HepG2 (cell line): ENCODE data around the gene SYNJ2. TPM values are rescaled to one million over a fixed set of nuclear protein-coding genes. Genes with fewer than 3 reads are reported as not detected.

ENCODE experiments used
- ATAC-seq: fragments of 200-7000 bp; cut with Tn5 transposase; 3 replicates; pipeline ENCODE4 v1.9.1; 2020; ENCODE audit warnings: mild to moderate bottlenecking, moderate library complexity
- BruUV-seq: library from RNA; stranded (reverse); fragments of 400-500 nt; replicated peaks from 2 replicates; lab custom pipeline; 2021; lab: Mats Ljungman, UMichigan
- CTCF ChIA-PET: fragments of 300-600 bp; formaldehyde crosslinking; extraction: SDS; loops from one replicate; lab custom pipeline; 2021; ENCODE audit warnings: low total read pairs, inconsistent platforms, low intra/inter-chr PET ratio; lab: Yijun Ruan, JAX
- POLR2A ChIA-PET: fragments of 350-600 bp; sonication (Branson Sonifier 250); formaldehyde crosslinking; loops from one replicate; lab custom pipeline; 2020; ENCODE audit warnings: antibody characterized with exemption, inconsistent platforms; lab: Yijun Ruan, JAX
- DNase-seq: peaks from one replicate; pipeline ENCODE4 v3.0.0-alpha.2; 2015; ENCODE audit warnings: low spot score
- FAIRE-seq: peaks from 3 replicates; lab custom pipeline; 2011; peaks lifted over from hg19 to GRCh38; lab: Jason Lieb, UNC
- H2AFZ ChIP-seq: one replicate; pipeline ENCODE4 v1.6.1; 2011; ENCODE audit warnings: low read length, inconsistent platforms
- H3K27ac ChIP-seq: fragments of 300-600 bp; 3 replicates; pipeline ENCODE4 v1.8.0; 2011; ENCODE audit warnings: mixed run types, mild to moderate bottlenecking, mixed read lengths, low read length, inconsistent platforms; ENCODE audit not compliant: insufficient read depth; ENCODE audit errors: extremely low read length
- H3K27me3 ChIP-seq, 2 experiments: fragments of 200-600 bp in 1 of 2; 2 replicates in 1 of 2; 3 replicates in 1 of 2; pipeline versions ENCODE4 v1.6.0 to v1.8.0; 2011; ENCODE audit warnings: low read length in 2 of 2, mild to moderate bottlenecking in 2 of 2, moderate library complexity in 2 of 2, inconsistent platforms in 1 of 2; ENCODE audit not compliant: insufficient read depth in 2 of 2, control insufficient read depth in 1 of 2
- H3K36me3 ChIP-seq, 2 experiments: fragments of 200-600 bp in 1 of 2; replicated peaks in 1 of 2; 2 replicates in 1 of 2; 3 replicates in 1 of 2; pipeline versions ENCODE4 v1.5.1 to v1.8.0; 2011; ENCODE audit warnings: low read length in 2 of 2, inconsistent platforms in 1 of 2; ENCODE audit not compliant: insufficient read depth in 2 of 2, control insufficient read depth in 1 of 2
- H3K4me1 ChIP-seq: 2 replicates; pipeline ENCODE4 v1.5.1; 2012; ENCODE audit warnings: low read length, inconsistent platforms; ENCODE audit not compliant: insufficient read depth
- H3K4me2 ChIP-seq: 2 replicates; pipeline ENCODE4 v1.6.0; 2011; ENCODE audit warnings: low read depth, low read length, inconsistent platforms
- H3K4me3 ChIP-seq, 3 experiments: fragments of 200-600 bp in 1 of 3; sonication (generic), shearing (Covaris generic) in 1 of 3; replicated peaks in 1 of 3; 2 replicates each; pipeline ENCODE4 v1.5.1; 2011 to 2016; ENCODE audit warnings: low read length in 3 of 3, inconsistent platforms in 2 of 3, low read depth in 2 of 3, mild to moderate bottlenecking in 2 of 3, control low read depth in 1 of 3, mixed read lengths in 1 of 3; ENCODE audit not compliant: insufficient read depth in 1 of 3
- H3K79me2 ChIP-seq: one replicate; pipeline ENCODE4 v1.6.1; 2011; ENCODE audit warnings: low read length, inconsistent platforms; ENCODE audit not compliant: insufficient read depth
- H3K9ac ChIP-seq: 2 replicates; pipeline ENCODE4 v1.6.0; 2011; ENCODE audit warnings: mild to moderate bottlenecking, low read depth, low read length, inconsistent platforms; ENCODE audit not compliant: insufficient read depth
- H3K9me3 ChIP-seq: 2 replicates; pipeline ENCODE4 v1.5.1; 2012; ENCODE audit warnings: mild to moderate bottlenecking, low read length
- H4K20me1 ChIP-seq: 2 replicates; pipeline ENCODE4 v1.6.0; 2011; ENCODE audit warnings: inconsistent platforms, mild to moderate bottlenecking, low read length, moderate library complexity; ENCODE audit not compliant: insufficient read depth
- KLF13 ChIP-seq: sonication (generic); formaldehyde crosslinking; IDR thresholded peaks from 2 replicates; pipeline ENCODE4 v1.4.0; 2020; ENCODE audit warnings: mild to moderate bottlenecking, missing genetic modification reagents
- KLF15 ChIP-seq: sonication (generic); formaldehyde crosslinking; IDR thresholded peaks from 2 replicates; pipeline ENCODE4 v1.8.1; 2023; ENCODE audit warnings: borderline replicate concordance, mild to moderate bottlenecking, inconsistent platforms, missing genetic modification reagents, mixed read lengths
- MAFF ChIP-seq: IDR thresholded peaks from 2 replicates; pipeline ENCODE4 v1.6.1; 2011; ENCODE audit warnings: low read depth, low read length, improper control_type of control experiment
- MBNL3 ChIP-seq: fragments of 250-450 bp; sonication (Bioruptor Pico); conservative IDR thresholded peaks from 2 replicates; pipeline ENCODE4 v1.8.0; 2022; ENCODE audit warnings: mild to moderate bottlenecking, inconsistent platforms
- MED13 ChIP-seq: sonication (generic); formaldehyde crosslinking; IDR thresholded peaks from 2 replicates; pipeline ENCODE4 v1.5.0; 2020; ENCODE audit warnings: missing genetic modification reagents
- NRL ChIP-seq: sonication (generic); formaldehyde crosslinking; IDR thresholded peaks from 2 replicates; pipeline ENCODE4 v1.5.0; 2020; ENCODE audit warnings: missing genetic modification reagents, mild to moderate bottlenecking, moderate library complexity, borderline replicate concordance
- PAWR ChIP-seq: sonication (generic); formaldehyde crosslinking; IDR thresholded peaks from 2 replicates; pipeline ENCODE4 v1.4.0; 2020; ENCODE audit warnings: missing genetic modification reagents, mild to moderate bottlenecking, borderline replicate concordance
- PTBP1 ChIP-seq: fragments of 200-400 bp; formaldehyde crosslinking; IDR thresholded peaks from 2 replicates; pipeline ENCODE4 v1.6.1; 2018; ENCODE audit warnings: low read length, low read depth; ENCODE audit not compliant: poor library complexity, severe bottlenecking
- SKI ChIP-seq: fragments of 450-650 bp; IDR thresholded peaks from one replicate; pipeline ENCODE4 v1.6.1; 2018; ENCODE audit warnings: mild to moderate bottlenecking; ENCODE audit not compliant: partially characterized antibody
- SMARCE1 ChIP-seq: fragments of 450-650 bp; IDR thresholded peaks from 2 replicates; pipeline ENCODE4 v1.6.1; 2017; ENCODE audit warnings: borderline replicate concordance
- ZBTB3 ChIP-seq: sonication (generic); formaldehyde crosslinking; IDR thresholded peaks from 2 replicates; pipeline ENCODE4 v1.4.0; 2020; ENCODE audit warnings: low read depth, mild to moderate bottlenecking, moderate library complexity, missing genetic modification reagents, borderline replicate concordance
- ZIK1 ChIP-seq: sonication (generic); formaldehyde crosslinking; IDR thresholded peaks from 2 replicates; pipeline ENCODE4 v1.5.0; 2020; ENCODE audit warnings: mild to moderate bottlenecking, low read depth, missing genetic modification reagents, borderline replicate concordance
- ZNF253 ChIP-seq: sonication (generic); formaldehyde crosslinking; IDR thresholded peaks from 2 replicates; pipeline ENCODE4 v1.8.0; 2022; ENCODE audit warnings: mild to moderate bottlenecking, missing genetic modification reagents, borderline replicate concordance
- ZNF512B ChIP-seq: sonication (generic); formaldehyde crosslinking; IDR thresholded peaks from 2 replicates; pipeline ENCODE4 v1.5.1; 2020; ENCODE audit warnings: missing genetic modification reagents, mild to moderate bottlenecking, borderline replicate concordance
- ZNF550 ChIP-seq: sonication (generic); formaldehyde crosslinking; IDR thresholded peaks from 2 replicates; pipeline ENCODE4 v1.4.0; 2020; ENCODE audit warnings: mild to moderate bottlenecking, missing genetic modification reagents, borderline replicate concordance
- ZNF574 ChIP-seq: sonication (generic); formaldehyde crosslinking; IDR thresholded peaks from 2 replicates; pipeline ENCODE4 v1.4.0; 2020; ENCODE audit warnings: missing genetic modification reagents
- ZNF615 ChIP-seq: sonication (generic); formaldehyde crosslinking; IDR thresholded peaks from 2 replicates; pipeline ENCODE4 v1.5.0; 2020; ENCODE audit warnings: mild to moderate bottlenecking, missing genetic modification reagents, borderline replicate concordance
- ZNF670 ChIP-seq: sonication (generic); formaldehyde crosslinking; IDR thresholded peaks from 2 replicates; pipeline ENCODE4 v1.8.0; 2022; ENCODE audit warnings: mild to moderate bottlenecking, missing genetic modification reagents, borderline replicate concordance
- WGBS: methylation state at CpG from one replicate; pipeline ENCODE4 v1.1.6; 2017; ENCODE audit warnings: low lambda C conversion rate; 5-methylcytosine and 5-hydroxymethylcytosine counted together
- in situ Hi-C: cut with HindIII; loops from 2 replicates; pipeline ENCODE4 v1.10.0; 2017; ENCODE audit warnings: low pct_unique_long_range_greater_than_20kb; ENCODE audit not compliant: extremely low pct_ligation_motif_present
- intact Hi-C: fragments of 100-400 bp; cut with micrococcal nuclease; formaldehyde crosslinking; loops from one replicate; pipeline ENCODE4 v1.10.0; 2022; ENCODE audit not compliant: unreplicated experiment
- polyA plus RNA-seq, 8 experiments: library from polyadenylated mRNA; depleted of rRNA in 3 of 8; stranded (reverse) in 7 of 8; unstranded in 1 of 8; fragments of >200 nt; fragmentation: Illumina TruSeq in 4 of 8; extraction: Trizol in 4 of 8; gene quantifications; 2 replicates each; pipeline versions ENCODE4 v1.2.1 to v1.2.3, GENCODE V29; 2011 to 2016; ENCODE audit warnings: low read depth in 4 of 8, missing spikeins in 1 of 8, mixed read lengths in 1 of 8; ENCODE audit not compliant: insufficient read depth in 1 of 8
- total RNA-seq, 5 experiments: library from RNA; depleted of rRNA; stranded (reverse); fragments of >200 nt; fragmentation: Illumina TruSeq; extraction: Trizol; gene quantifications; 2 replicates each; pipeline ENCODE4 v1.2.3, GENCODE V29; 2016; ENCODE audit warnings: low read depth in 1 of 5

The SYNJ2 gene
- total and polyA plus RNA-seq, 2 of the 13 experiments (the other 11 are each of a cell fraction or from before 2014, with no cell fraction given): 39.1 to 57.6 TPM

DNA sequence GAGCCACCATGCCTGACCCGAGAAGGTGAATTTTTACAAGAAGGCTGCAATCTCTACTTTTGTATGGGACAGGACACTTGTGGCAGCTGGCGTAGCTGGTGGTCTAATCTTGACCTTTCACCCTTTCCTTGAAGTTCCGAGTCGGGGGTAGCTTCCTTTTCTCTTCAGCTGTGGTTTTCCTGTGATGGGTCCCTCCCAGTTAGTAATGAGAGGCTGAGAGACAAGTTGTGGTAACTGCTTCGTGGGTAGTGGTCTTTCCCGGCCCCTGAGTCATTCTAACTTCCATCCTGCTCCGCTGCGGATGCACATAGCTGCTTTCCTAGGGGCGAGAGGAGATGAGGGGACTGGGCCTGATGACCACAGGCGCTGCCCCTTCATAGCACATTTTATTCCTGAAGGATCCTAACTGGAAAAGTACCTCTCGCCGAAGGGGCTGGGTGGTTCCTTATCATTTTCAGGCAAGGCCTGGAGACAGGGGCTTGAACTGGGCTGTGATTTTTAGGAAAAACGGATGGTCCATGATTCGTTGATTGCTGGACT, 3.1 kb downstream of the SYNJ2 start:
- Histone ChIP-seq H3K79me2 (peaks cover 71% of the 10 kb centered on the region), H3K27me3 (no peaks in the 10 kb centered on the region; a peak in 1 of 5 replicates), H3K27ac (peak overlapping the region; percentile 96), H3K9ac (peak overlapping the region; percentile 97), H3K4me2 (peak overlapping the region; percentile 95), H2AFZ (no peak overlapping the region), H3K36me3 (peaks cover 6 to 14% of the 10 kb centered on the region in 2 experiments; a peak in 3 of 5 replicates), H3K4me1 (peaks cover 82% of the 10 kb centered on the region), H3K9me3 (no peaks in the 10 kb centered on the region), H4K20me1 (peaks cover 15% of the 10 kb centered on the region), H3K4me3 (peak overlapping the region; percentile 27 to 88 (median 77))
- WGBS: 69% methylated on average over 14 of the region's 14 CpGs
- FAIRE-seq (no peak), ATAC-seq (no peak), DNase-seq (no peak)
- intact Hi-C loops (loop anchor here (1.0 kb wide), 3 partner anchors 9 to 56 kb away; no protein-coding TSS in a partner anchor), in situ Hi-C loops (loop anchor here (5.0 kb wide), 1 partner anchor 88 kb away; no protein-coding TSS in a partner anchor)
- BruUV-seq: no TSS peak
- CTCF ChIA-PET: interaction anchor here (0.7 kb wide), 1 partner anchor 50 kb away, joined by 3 read pairs; no protein-coding TSS in a partner anchor
- POLR2A ChIA-PET: interaction anchor here (1.2 to 16.1 kb wide), 4 partner anchors 9 to 56 kb away, joined by 7 to 345 read pairs (median 36); no protein-coding TSS in a partner anchor
- TF ChIP-seq ZBTB3 (CRISPR knock-in tag) (no peak), MAFF (no peak), SMARCE1 (no peak), ZNF574 (CRISPR knock-in tag) (no peak), MBNL3 (CRISPR knock-in tag) (no peak), NRL (CRISPR knock-in tag) (0 out of 2 replicates have a peak, but pooled peaks have one; percentile 22), ZNF253 (peak; percentile 42; the same call in 1 of the 2 replicates), PAWR (no peak), ZNF615 (no peak), KLF13 (CRISPR knock-in tag) (0 out of 2 replicates have a peak, but pooled peaks have one; percentile 16), ZNF670 (CRISPR knock-in tag) (no peak), PTBP1 (no peak), SKI (no peak), ZNF512B (no peak), ZIK1 (CRISPR knock-in tag) (0 out of 2 replicates have a peak, but pooled peaks have one; percentile 6), MED13 (no peak), ZNF550 (CRISPR knock-in tag) (no peak), KLF15 (CRISPR knock-in tag) (no peak)
